Stimulated activated naive CD8-positive, alpha-beta T cell treated with anti-CD3 and anti-CD28 coated beads, Interleukin-15, Interleukin-2, amounts not matched to agents 100 ng/mL and 50 ng/mL, for 24 hours (primary cell): ENCODE data around the gene ST3GAL3.

Experiments
- H3K27ac Mint-ChIP-seq: one replicate; pipeline ENCODE4 v1.8.0; 2021; ENCODE audit warnings: mild to moderate bottlenecking, mixed read lengths
- H3K27me3 Mint-ChIP-seq: one replicate; pipeline ENCODE4 v1.8.0; 2021; ENCODE audit warnings: mixed read lengths
- H3K36me3 Mint-ChIP-seq: one replicate; pipeline ENCODE4 v1.8.0; 2021; ENCODE audit warnings: low read depth, mixed read lengths
- H3K4me1 Mint-ChIP-seq: one replicate; pipeline ENCODE4 v1.8.0; 2021; ENCODE audit warnings: low read depth, mixed read lengths
- H3K4me3 Mint-ChIP-seq: one replicate; pipeline ENCODE4 v1.8.0; 2021; ENCODE audit warnings: mild to moderate bottlenecking, mixed read lengths
- H3K9me3 Mint-ChIP-seq: one replicate; pipeline ENCODE4 v1.8.0; 2021; ENCODE audit warnings: mixed read lengths

ST3GAL3 gene

GRCh38 chr1:43866201-43866600, 158.9 kb downstream of the ST3GAL3 start:
- H3K4me1 Mint-ChIP-seq = peaks cover 37% of the 10 kb centered on the region
- no peaks in the 10 kb centered on the region for H3K27me3 Mint-ChIP-seq
- H3K9me3 Mint-ChIP-seq = no peaks in the 10 kb centered on the region
- no peak overlapping the region for H3K27ac Mint-ChIP-seq
- H3K4me3 Mint-ChIP-seq = no peak overlapping the region
- H3K36me3 Mint-ChIP-seq = peaks cover 11% of the 10 kb centered on the region

GRCh38 chr1:43867976-43868740, 160.8 kb downstream of the ST3GAL3 start:
- Mint-ChIP-seq H3K36me3 (peaks cover 7% of the 10 kb centered on the region), H3K4me1 (peaks cover 37% of the 10 kb centered on the region), H3K27ac (peak overlapping the region; percentile 65), H3K9me3 (no peaks in the 10 kb centered on the region), H3K27me3 (no peaks in the 10 kb centered on the region), H3K4me3 (no peak overlapping the region)

GRCh38 chr1:43868741-43869067, 161.4 kb downstream of the ST3GAL3 start:
- no peaks in the 10 kb centered on the region for H3K9me3 Mint-ChIP-seq
- no peak overlapping the region for H3K4me3 Mint-ChIP-seq
- H3K27me3 Mint-ChIP-seq = no peaks in the 10 kb centered on the region
- H3K36me3 Mint-ChIP-seq = peaks cover 7% of the 10 kb centered on the region
- H3K4me1 Mint-ChIP-seq = peaks cover 37% of the 10 kb centered on the region
- no peak overlapping the region for H3K27ac Mint-ChIP-seq

GRCh38 chr1:43870306-43870705, 163.0 kb downstream of the ST3GAL3 start:
- peaks cover 7% of the 10 kb centered on the region for H3K36me3 Mint-ChIP-seq
- H3K27me3 Mint-ChIP-seq = no peaks in the 10 kb centered on the region
- H3K27ac Mint-ChIP-seq = no peak overlapping the region
- H3K4me1 Mint-ChIP-seq = peaks cover 27% of the 10 kb centered on the region
- no peaks in the 10 kb centered on the region for H3K9me3 Mint-ChIP-seq
- no peak overlapping the region for H3K4me3 Mint-ChIP-seq

- Mint-ChIP-seq H3K27me3 (no peaks in the 10 kb centered on the region), H3K36me3 (peaks cover 4% of the 10 kb centered on the region), H3K27ac (peak overlapping the region; percentile 43), H3K4me1 (peaks cover 16% of the 10 kb centered on the region), H3K4me3 (no peak overlapping the region), H3K9me3 (no peaks in the 10 kb centered on the region)
Measured at GRCh38 chr1:43871181-43871910, 164.0 kb downstream of the ST3GAL3 start.

GRCh38 chr1:43872280-43872679, 164.9 kb downstream of the ST3GAL3 start:
- no peaks in the 10 kb centered on the region for H3K9me3 Mint-ChIP-seq
- no peak overlapping the region for H3K27ac Mint-ChIP-seq
- no peaks in the 10 kb centered on the region for H3K27me3 Mint-ChIP-seq
- no peaks in the 10 kb centered on the region for H3K36me3 Mint-ChIP-seq
- H3K4me3 Mint-ChIP-seq = no peak overlapping the region
- H3K4me1 Mint-ChIP-seq = peaks cover 12% of the 10 kb centered on the region

GRCh38 chr1:43873851-43874250, 166.5 kb downstream of the ST3GAL3 start:
- H3K4me3 Mint-ChIP-seq = no peak overlapping the region
- H3K27ac Mint-ChIP-seq = no peak overlapping the region
- H3K4me1 Mint-ChIP-seq = no peaks in the 10 kb centered on the region
- no peaks in the 10 kb centered on the region for H3K36me3 Mint-ChIP-seq
- no peaks in the 10 kb centered on the region for H3K9me3 Mint-ChIP-seq
- H3K27me3 Mint-ChIP-seq = no peaks in the 10 kb centered on the region

GRCh38 chr1:43874716-43875115, 167.4 kb downstream of the ST3GAL3 start:
- Mint-ChIP-seq H3K4me3 (no peak overlapping the region), H3K27me3 (no peaks in the 10 kb centered on the region), H3K27ac (no peak overlapping the region), H3K9me3 (no peaks in the 10 kb centered on the region), H3K36me3 (no peaks in the 10 kb centered on the region), H3K4me1 (no peaks in the 10 kb centered on the region)

- H3K27me3 Mint-ChIP-seq = no peaks in the 10 kb centered on the region
- H3K27ac Mint-ChIP-seq = no peak overlapping the region
- no peaks in the 10 kb centered on the region for H3K4me1 Mint-ChIP-seq
- H3K4me3 Mint-ChIP-seq = no peak overlapping the region
- H3K36me3 Mint-ChIP-seq = no peaks in the 10 kb centered on the region
- no peaks in the 10 kb centered on the region for H3K9me3 Mint-ChIP-seq
Measured at GRCh38 chr1:43875331-43875730, 168.0 kb downstream of the ST3GAL3 start.

GRCh38 chr1:43877101-43877500, 169.8 kb downstream of the ST3GAL3 start:
- no peaks in the 10 kb centered on the region for H3K27me3 Mint-ChIP-seq
- no peaks in the 10 kb centered on the region for H3K36me3 Mint-ChIP-seq
- H3K27ac Mint-ChIP-seq = no peak overlapping the region
- no peaks in the 10 kb centered on the region for H3K9me3 Mint-ChIP-seq
- no peaks in the 10 kb centered on the region for H3K4me1 Mint-ChIP-seq
- H3K4me3 Mint-ChIP-seq = no peak overlapping the region

- no peak overlapping the region for H3K27ac Mint-ChIP-seq
- no peaks in the 10 kb centered on the region for H3K27me3 Mint-ChIP-seq
- H3K36me3 Mint-ChIP-seq = no peaks in the 10 kb centered on the region
- H3K4me1 Mint-ChIP-seq = no peaks in the 10 kb centered on the region
- no peak overlapping the region for H3K4me3 Mint-ChIP-seq
- H3K9me3 Mint-ChIP-seq = no peaks in the 10 kb centered on the region
Measured at GRCh38 chr1:43878440-43878839, 171.1 kb downstream of the ST3GAL3 start.

- Mint-ChIP-seq H3K36me3 (no peaks in the 10 kb centered on the region), H3K27ac (no peak overlapping the region), H3K4me3 (no peak overlapping the region), H3K4me1 (no peaks in the 10 kb centered on the region), H3K27me3 (no peaks in the 10 kb centered on the region), H3K9me3 (no peaks in the 10 kb centered on the region)
Measured at GRCh38 chr1:43878854-43879253, 171.5 kb downstream of the ST3GAL3 start.

- Mint-ChIP-seq H3K27me3 (no peaks in the 10 kb centered on the region), H3K9me3 (no peaks in the 10 kb centered on the region), H3K27ac (no peak overlapping the region)
Measured at GRCh38 chr1:43879414-43879813, 172.1 kb downstream of the ST3GAL3 start.

GRCh38 chr1:43879996-43880395, 172.7 kb downstream of the ST3GAL3 start:
- Mint-ChIP-seq H3K9me3 (no peaks in the 10 kb centered on the region), H3K4me1 (no peaks in the 10 kb centered on the region), H3K4me3 (no peak overlapping the region), H3K27ac (no peak overlapping the region), H3K27me3 (no peaks in the 10 kb centered on the region), H3K36me3 (no peaks in the 10 kb centered on the region)

More at GRCh38 chr1:43879414-43879813, 172.1 kb downstream of the ST3GAL3 start:
- Mint-ChIP-seq H3K36me3 (no peaks in the 10 kb centered on the region), H3K4me3 (no peak overlapping the region), H3K4me1 (no peaks in the 10 kb centered on the region)

- Mint-ChIP-seq H3K4me3 (no peak overlapping the region), H3K9me3 (no peaks in the 10 kb centered on the region), H3K27ac (no peak overlapping the region), H3K36me3 (no peaks in the 10 kb centered on the region), H3K27me3 (no peaks in the 10 kb centered on the region), H3K4me1 (no peaks in the 10 kb centered on the region)
Measured at GRCh38 chr1:43880604-43881003, 173.3 kb downstream of the ST3GAL3 start.

- H3K27ac Mint-ChIP-seq = no peak overlapping the region
- H3K9me3 Mint-ChIP-seq = no peaks in the 10 kb centered on the region
- no peak overlapping the region for H3K4me3 Mint-ChIP-seq
- H3K27me3 Mint-ChIP-seq = no peaks in the 10 kb centered on the region
- H3K36me3 Mint-ChIP-seq = no peaks in the 10 kb centered on the region
- H3K4me1 Mint-ChIP-seq = no peaks in the 10 kb centered on the region
Measured at GRCh38 chr1:43881415-43881814, 174.1 kb downstream of the ST3GAL3 start.
